DND-41 (cell line): ENCODE measurements around the gene ABCG1.

Experiments used
- ATAC-seq: fragments of 200-7000 bp; cut with Tn5 transposase; 3 replicates; pipeline ENCODE4 v1.9.1; 2021; ENCODE audit warnings: low read depth; ENCODE audit not compliant: insufficient read depth
- DNase-seq: peaks from one replicate; pipeline ENCODE4 v3.0.0-alpha.2; 2020
- H2AFZ ChIP-seq: 2 replicates; pipeline ENCODE4 v1.6.0; 2012; ENCODE audit warnings: low read depth, low read length
- H3K27ac ChIP-seq: 2 replicates; pipeline ENCODE4 v1.5.1; 2012; ENCODE audit warnings: low read length, inconsistent platforms
- H3K27me3 ChIP-seq: fragments of 200-600 bp; sonication (generic); 2 replicates; pipeline ENCODE4 v1.6.0; 2012; ENCODE audit warnings: low read length, mild to moderate bottlenecking, inconsistent platforms; ENCODE audit not compliant: insufficient read depth, poor library complexity
- H3K36me3 ChIP-seq: 2 replicates; pipeline ENCODE4 v1.5.1; 2012; ENCODE audit warnings: low read length, inconsistent platforms; ENCODE audit not compliant: insufficient read depth
- H3K4me1 ChIP-seq: 2 replicates; pipeline ENCODE4 v1.5.1; 2012; ENCODE audit warnings: mild to moderate bottlenecking, low read length; ENCODE audit not compliant: insufficient read depth
- H3K4me2 ChIP-seq: 2 replicates; pipeline ENCODE4 v1.6.0; 2012; ENCODE audit warnings: mild to moderate bottlenecking, moderate library complexity, low read length, inconsistent platforms; ENCODE audit not compliant: insufficient read depth
- H3K4me3 ChIP-seq, 2 experiments: fragments of 200-600 bp in 1 of 2; shearing (Covaris generic) in 1 of 2; 2 replicates each; pipeline ENCODE4 v1.5.1; 2012 to 2016; ENCODE audit warnings: inconsistent platforms in 2 of 2, low read length in 2 of 2, mild to moderate bottlenecking in 2 of 2, low read depth in 1 of 2, moderate library complexity in 1 of 2
- H3K79me2 ChIP-seq: 2 replicates; pipeline ENCODE4 v1.6.0; 2012; ENCODE audit warnings: low read length, inconsistent platforms; ENCODE audit not compliant: insufficient read depth
- H3K9ac ChIP-seq: 2 replicates; pipeline ENCODE4 v1.6.0; 2012; ENCODE audit warnings: low read depth, mild to moderate bottlenecking, inconsistent platforms, low read length, moderate library complexity
- H3K9me3 ChIP-seq: 2 replicates; pipeline ENCODE4 v1.5.1; 2012; ENCODE audit warnings: low read length, moderate library complexity, mild to moderate bottlenecking, inconsistent platforms; ENCODE audit not compliant: insufficient read depth, severe bottlenecking
- H4K20me1 ChIP-seq: 2 replicates; pipeline ENCODE4 v1.6.0; 2012; ENCODE audit warnings: low read length; ENCODE audit not compliant: insufficient read depth
- EZH2 ChIP-seq: IDR thresholded peaks from 3 replicates; pipeline ENCODE4 v1.6.1; 2012; ENCODE audit warnings: borderline replicate concordance, low read depth, mild to moderate bottlenecking, moderate library complexity, low read length, inconsistent platforms; ENCODE audit not compliant: severe bottlenecking
- TF ChIP-seq, protein P1 (sequence below): IDR thresholded peaks from 2 replicates; pipeline ENCODE4 v1.5.1; 2012; ENCODE audit warnings: borderline replicate concordance, low read length, moderate library complexity, mild to moderate bottlenecking; ENCODE audit not compliant: poor library complexity, severe bottlenecking; ENCODE audit errors: extremely low read depth

ABCG1 gene

GRCh38 chr21:42343101-42343500, 124.2 kb downstream of the ABCG1 start:
- Histone ChIP-seq H4K20me1 (no peaks in the 10 kb centered on the region), H3K9ac (no peak overlapping the region)
- TF ChIP-seq, protein P1, sequence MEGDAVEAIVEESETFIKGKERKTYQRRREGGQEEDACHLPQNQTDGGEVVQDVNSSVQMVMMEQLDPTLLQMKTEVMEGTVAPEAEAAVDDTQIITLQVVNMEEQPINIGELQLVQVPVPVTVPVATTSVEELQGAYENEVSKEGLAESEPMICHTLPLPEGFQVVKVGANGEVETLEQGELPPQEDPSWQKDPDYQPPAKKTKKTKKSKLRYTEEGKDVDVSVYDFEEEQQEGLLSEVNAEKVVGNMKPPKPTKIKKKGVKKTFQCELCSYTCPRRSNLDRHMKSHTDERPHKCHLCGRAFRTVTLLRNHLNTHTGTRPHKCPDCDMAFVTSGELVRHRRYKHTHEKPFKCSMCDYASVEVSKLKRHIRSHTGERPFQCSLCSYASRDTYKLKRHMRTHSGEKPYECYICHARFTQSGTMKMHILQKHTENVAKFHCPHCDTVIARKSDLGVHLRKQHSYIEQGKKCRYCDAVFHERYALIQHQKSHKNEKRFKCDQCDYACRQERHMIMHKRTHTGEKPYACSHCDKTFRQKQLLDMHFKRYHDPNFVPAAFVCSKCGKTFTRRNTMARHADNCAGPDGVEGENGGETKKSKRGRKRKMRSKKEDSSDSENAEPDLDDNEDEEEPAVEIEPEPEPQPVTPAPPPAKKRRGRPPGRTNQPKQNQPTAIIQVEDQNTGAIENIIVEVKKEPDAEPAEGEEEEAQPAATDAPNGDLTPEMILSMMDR = no peak
- no peak for TF ChIP-seq EZH2

GRCh38 chr21:42343556-42343955, 124.6 kb downstream of the ABCG1 start:
- H3K9me3 ChIP-seq = no peaks in the 10 kb centered on the region
- no peak overlapping the region for H3K4me3 ChIP-seq
- no peaks in the 10 kb centered on the region for H3K4me1 ChIP-seq
- no peak; the same call in 2 of the 3 replicates for ATAC-seq
- H4K20me1 ChIP-seq = no peaks in the 10 kb centered on the region
- H3K9ac ChIP-seq = no peak overlapping the region
- H3K27me3 ChIP-seq = no peaks in the 10 kb centered on the region
- no peaks in the 10 kb centered on the region for H3K36me3 ChIP-seq
- H3K79me2 ChIP-seq = no peaks in the 10 kb centered on the region
- DNase-seq = no peak
- H3K4me2 ChIP-seq = no peak overlapping the region
- no peak overlapping the region for H2AFZ ChIP-seq
- no peak for TF ChIP-seq EZH2
- TF ChIP-seq, protein P1 = no peak
- H3K27ac ChIP-seq = no peak overlapping the region

More at GRCh38 chr21:42343101-42343500, 124.2 kb downstream of the ABCG1 start:
- Histone ChIP-seq H3K79me2 (no peaks in the 10 kb centered on the region), H3K4me2 (no peak overlapping the region), H3K27me3 (no peaks in the 10 kb centered on the region), H3K36me3 (no peaks in the 10 kb centered on the region), H3K4me1 (no peaks in the 10 kb centered on the region), H3K4me3 (no peak overlapping the region), H3K9me3 (no peaks in the 10 kb centered on the region), H3K27ac (no peak overlapping the region), H2AFZ (no peak overlapping the region)
- no peak for DNase-seq
- ATAC-seq = no peak

DNA sequence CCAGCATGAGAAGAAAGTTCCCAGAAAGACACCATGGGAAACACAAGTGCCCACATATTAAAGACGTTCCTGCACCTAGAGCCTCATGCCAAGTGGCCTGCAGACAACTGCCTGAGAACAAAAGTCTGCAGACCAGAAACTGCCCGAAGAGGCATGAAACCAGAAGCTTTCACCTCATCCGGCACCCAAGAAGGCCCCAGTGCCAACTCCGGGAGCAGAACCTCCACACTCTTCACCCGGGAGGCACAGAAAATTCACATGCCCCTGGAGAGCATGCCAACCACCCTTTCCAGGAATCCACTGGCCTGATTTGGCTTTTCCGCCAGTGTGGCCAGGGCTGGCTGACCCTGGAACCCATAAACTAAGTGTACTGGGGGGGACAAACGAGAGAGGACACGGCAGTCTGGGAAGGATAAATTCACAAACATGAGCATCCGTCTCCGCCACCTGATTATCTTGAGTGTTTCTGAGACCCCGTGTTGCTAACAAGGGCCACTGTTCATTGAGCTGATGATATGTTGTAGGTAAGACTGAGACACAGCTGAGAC, 125.1 kb downstream of the ABCG1 start:
- no peaks in the 10 kb centered on the region for H3K4me1 ChIP-seq
- H3K9ac ChIP-seq = no peak overlapping the region
- H3K9me3 ChIP-seq = no peaks in the 10 kb centered on the region
- H3K4me3 ChIP-seq = no peak overlapping the region
- H3K27me3 ChIP-seq = no peaks in the 10 kb centered on the region
- H2AFZ ChIP-seq = no peak overlapping the region
- no peak for DNase-seq
- H3K27ac ChIP-seq = no peak overlapping the region
- no peak overlapping the region for H3K4me2 ChIP-seq
- H4K20me1 ChIP-seq = no peaks in the 10 kb centered on the region
- ATAC-seq = no peak
- no peak for TF ChIP-seq EZH2
- TF ChIP-seq, protein P1 = no peak
- no peaks in the 10 kb centered on the region for H3K36me3 ChIP-seq
- no peaks in the 10 kb centered on the region for H3K79me2 ChIP-seq

DNA sequence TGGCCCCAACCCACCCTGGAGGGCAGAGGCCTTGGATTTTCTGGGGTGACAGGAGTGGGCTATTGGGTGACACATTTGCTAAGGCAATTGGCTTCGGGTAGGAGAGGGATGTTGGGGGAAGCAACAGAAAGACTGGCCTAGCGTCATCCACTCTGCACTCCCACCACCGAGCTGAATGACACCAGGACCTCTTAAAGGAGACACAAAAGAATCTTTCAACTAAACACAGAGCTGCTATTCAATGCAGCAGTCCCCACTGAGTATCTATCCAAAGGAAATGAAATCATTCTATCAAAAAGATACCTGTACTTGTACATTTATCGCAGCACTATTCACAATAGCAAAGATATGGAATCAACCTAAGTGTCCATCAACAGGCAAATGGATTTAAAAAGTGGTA, 125.7 kb downstream of the ABCG1 start:
- Histone ChIP-seq H3K4me1 (no peaks in the 10 kb centered on the region), H2AFZ (no peak overlapping the region), H3K36me3 (no peaks in the 10 kb centered on the region), H3K27me3 (no peaks in the 10 kb centered on the region), H3K9me3 (no peaks in the 10 kb centered on the region), H3K4me2 (no peak overlapping the region), H4K20me1 (no peaks in the 10 kb centered on the region), H3K27ac (no peak overlapping the region), H3K79me2 (no peaks in the 10 kb centered on the region), H3K4me3 (no peak overlapping the region), H3K9ac (no peak overlapping the region)
- DNase-seq (no peak), ATAC-seq (no peak)
- TF ChIP-seq, protein P1 = no peak
- TF ChIP-seq EZH2 = no peak
